ENCODE results near the gene CCDC88C. TPM values are rescaled to one million over a fixed set of nuclear protein-coding genes. Genes with fewer than 3 reads are reported as not detected.

Gene CCDC88C
- total RNA-seq, 1 donor from 2014 or later, result 12.4 TPM

DNA sequence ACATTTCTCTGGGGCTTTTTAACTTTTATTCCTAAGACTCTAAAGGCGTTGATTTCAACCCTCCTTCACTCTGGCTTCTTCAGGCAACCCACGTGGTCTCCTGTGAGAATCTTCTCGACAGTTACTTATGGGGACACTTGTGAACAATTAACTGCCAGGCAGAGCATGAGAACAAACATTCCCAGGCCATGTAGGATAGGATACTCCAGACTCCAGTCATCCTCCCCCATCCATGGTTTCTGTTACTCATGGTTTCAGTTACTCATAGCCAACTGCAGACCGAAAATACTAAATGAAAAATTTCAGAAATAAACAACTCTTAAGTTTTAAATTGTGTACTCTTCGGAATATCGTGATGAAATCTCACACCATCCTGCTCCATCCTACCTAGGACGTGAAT is 192.6 kb downstream of the CCDC88C start:
- Histone ChIP-seq H3K9ac (ENCODE audit: low read length) (no peak overlapping the region), H3K4me3 (ENCODE audit: insufficient read depth, low read depth, low read length) (no peak overlapping the region), H3K79me2 (ENCODE audit: insufficient read depth, low read length) (no peaks in the 10 kb centered on the region), H3K4me2 (ENCODE audit: low read length) (no peak overlapping the region), H3K27ac (ENCODE audit: low read depth, low read length) (no peak overlapping the region), H4K20me1 (ENCODE audit: insufficient read depth, low read length) (no peaks in the 10 kb centered on the region), H3K27me3 (ENCODE audit: insufficient read depth, low read length) (no peaks in the 10 kb centered on the region), H3K36me3 (ENCODE audit: insufficient read depth, low read length) (no peaks in the 10 kb centered on the region), H3K4me1 (ENCODE audit: insufficient read depth, low read length) (peaks cover 24% of the 10 kb centered on the region), H3K9me3 (ENCODE audit: insufficient read depth, low read depth, low read length) (no peaks in the 10 kb centered on the region), H2AFZ (ENCODE audit: low read depth, low read length) (no peak overlapping the region)
- FAIRE-seq, result peak; percentile 13
- Mint-ChIP-seq H3K36me3 (ENCODE audit: low read depth, unreplicated experiment) (peaks cover 22% of the 10 kb centered on the region), H3K4me3 (ENCODE audit: unreplicated experiment) (no peak overlapping the region), H3K4me1 (ENCODE audit: low read depth, unreplicated experiment) (peaks cover 29% of the 10 kb centered on the region), H3K27ac (ENCODE audit: unreplicated experiment) (no peak overlapping the region), H3K9me3 (ENCODE audit: unreplicated experiment) (peaks cover 5% of the 10 kb centered on the region), H3K27me3 (ENCODE audit: low read depth, unreplicated experiment) (no peaks in the 10 kb centered on the region)
- DNase-seq (ENCODE audit: low read depth), result peak; percentile 13
- no peak for TF ChIP-seq EZH2 (IDR thresholded peaks at IDR 0.05; ENCODE audit: insufficient read depth, low read length)
- TF ChIP-seq, protein P1, sequence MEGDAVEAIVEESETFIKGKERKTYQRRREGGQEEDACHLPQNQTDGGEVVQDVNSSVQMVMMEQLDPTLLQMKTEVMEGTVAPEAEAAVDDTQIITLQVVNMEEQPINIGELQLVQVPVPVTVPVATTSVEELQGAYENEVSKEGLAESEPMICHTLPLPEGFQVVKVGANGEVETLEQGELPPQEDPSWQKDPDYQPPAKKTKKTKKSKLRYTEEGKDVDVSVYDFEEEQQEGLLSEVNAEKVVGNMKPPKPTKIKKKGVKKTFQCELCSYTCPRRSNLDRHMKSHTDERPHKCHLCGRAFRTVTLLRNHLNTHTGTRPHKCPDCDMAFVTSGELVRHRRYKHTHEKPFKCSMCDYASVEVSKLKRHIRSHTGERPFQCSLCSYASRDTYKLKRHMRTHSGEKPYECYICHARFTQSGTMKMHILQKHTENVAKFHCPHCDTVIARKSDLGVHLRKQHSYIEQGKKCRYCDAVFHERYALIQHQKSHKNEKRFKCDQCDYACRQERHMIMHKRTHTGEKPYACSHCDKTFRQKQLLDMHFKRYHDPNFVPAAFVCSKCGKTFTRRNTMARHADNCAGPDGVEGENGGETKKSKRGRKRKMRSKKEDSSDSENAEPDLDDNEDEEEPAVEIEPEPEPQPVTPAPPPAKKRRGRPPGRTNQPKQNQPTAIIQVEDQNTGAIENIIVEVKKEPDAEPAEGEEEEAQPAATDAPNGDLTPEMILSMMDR (IDR thresholded peaks at IDR 0.05; ENCODE audit: insufficient read depth, low read depth, low read length), result no peak

DNA sequence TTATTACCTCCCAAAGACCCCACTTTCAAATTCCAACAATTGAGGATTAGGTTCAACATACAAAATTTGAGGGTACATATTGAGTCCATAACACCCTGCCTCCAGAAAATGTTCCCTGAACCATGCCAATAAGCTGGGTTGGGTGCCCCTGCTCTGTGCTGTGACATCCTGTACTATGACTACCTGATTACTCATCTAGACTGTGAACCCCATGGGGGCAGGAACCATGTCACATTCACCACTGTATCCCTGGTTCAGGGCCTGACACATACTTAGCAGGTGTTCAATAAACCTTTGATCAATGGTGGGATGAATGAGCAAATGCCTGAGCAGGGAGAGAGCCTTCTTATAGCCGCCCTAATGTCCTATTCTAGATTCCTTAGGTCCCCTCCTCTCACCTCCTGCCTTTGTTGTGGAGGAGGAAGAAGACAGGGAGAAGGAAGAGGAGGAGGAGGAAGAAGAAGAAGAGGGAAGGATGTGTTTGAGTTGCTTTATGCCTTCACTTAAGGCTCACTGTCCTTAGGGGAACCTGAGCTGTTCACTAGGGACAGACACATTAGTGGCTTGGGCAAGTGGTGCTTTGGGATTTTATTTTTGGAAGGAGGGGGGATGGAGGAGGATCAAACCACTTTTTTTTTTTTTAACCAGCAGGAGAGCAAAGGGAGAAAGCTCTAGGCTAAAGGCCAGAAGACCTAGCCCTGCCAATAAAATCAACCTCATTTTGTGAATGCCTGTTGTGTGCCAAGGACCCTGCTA is 194.4 kb downstream of the CCDC88C start:
- Histone ChIP-seq H3K9ac (ENCODE audit: low read length) (no peak overlapping the region), H3K27ac (ENCODE audit: low read depth, low read length) (no peak overlapping the region), H3K4me1 (ENCODE audit: insufficient read depth, low read length) (peaks cover 16% of the 10 kb centered on the region), H2AFZ (ENCODE audit: low read depth, low read length) (no peak overlapping the region), H3K9me3 (ENCODE audit: insufficient read depth, low read depth, low read length) (no peaks in the 10 kb centered on the region), H3K27me3 (ENCODE audit: insufficient read depth, low read length) (no peaks in the 10 kb centered on the region), H3K4me3 (ENCODE audit: insufficient read depth, low read depth, low read length) (no peak overlapping the region), H3K79me2 (ENCODE audit: insufficient read depth, low read length) (no peaks in the 10 kb centered on the region), H3K4me2 (ENCODE audit: low read length) (no peak overlapping the region), H3K36me3 (ENCODE audit: insufficient read depth, low read length) (no peaks in the 10 kb centered on the region), H4K20me1 (ENCODE audit: insufficient read depth, low read length) (no peaks in the 10 kb centered on the region)
- no peak overlapping the region for H3K4me3 Mint-ChIP-seq (ENCODE audit: unreplicated experiment)
- FAIRE-seq (no peak), DNase-seq (ENCODE audit: low read depth) (no peak)
- no peak overlapping the region for H3K27ac Mint-ChIP-seq (ENCODE audit: unreplicated experiment)
- H3K27me3 Mint-ChIP-seq (ENCODE audit: low read depth, unreplicated experiment), result no peaks in the 10 kb centered on the region
- peaks cover 21% of the 10 kb centered on the region for H3K36me3 Mint-ChIP-seq (ENCODE audit: low read depth, unreplicated experiment)
- TF ChIP-seq, protein P1 (IDR thresholded peaks at IDR 0.05; ENCODE audit: insufficient read depth, low read depth, low read length), result no peak
- TF ChIP-seq EZH2 (IDR thresholded peaks at IDR 0.05; ENCODE audit: insufficient read depth, low read length), result no peak
- H3K9me3 Mint-ChIP-seq (ENCODE audit: unreplicated experiment), result peaks cover 5% of the 10 kb centered on the region
- H3K4me1 Mint-ChIP-seq (ENCODE audit: low read depth, unreplicated experiment), result peaks cover 13% of the 10 kb centered on the region

Other genes starting within 250 kb of the CCDC88C start
- gene GPR68, start 173.1 kb downstream of the CCDC88C start, total RNA-seq, result 0.38 and 0.50 TPM in 2 replicates
- gene PPP4R3A, start 92.5 kb upstream of the CCDC88C start, total RNA-seq, result 79.5 and 80.7 TPM in 2 replicates